ENCODE data around the gene MYF5.
"Not testable (repeated sequence)": the region's sequence is repeated elsewhere in the genome, so short reads cannot be mapped to it uniquely, and the experiment has no call there.

The MYF5 gene

DNA sequence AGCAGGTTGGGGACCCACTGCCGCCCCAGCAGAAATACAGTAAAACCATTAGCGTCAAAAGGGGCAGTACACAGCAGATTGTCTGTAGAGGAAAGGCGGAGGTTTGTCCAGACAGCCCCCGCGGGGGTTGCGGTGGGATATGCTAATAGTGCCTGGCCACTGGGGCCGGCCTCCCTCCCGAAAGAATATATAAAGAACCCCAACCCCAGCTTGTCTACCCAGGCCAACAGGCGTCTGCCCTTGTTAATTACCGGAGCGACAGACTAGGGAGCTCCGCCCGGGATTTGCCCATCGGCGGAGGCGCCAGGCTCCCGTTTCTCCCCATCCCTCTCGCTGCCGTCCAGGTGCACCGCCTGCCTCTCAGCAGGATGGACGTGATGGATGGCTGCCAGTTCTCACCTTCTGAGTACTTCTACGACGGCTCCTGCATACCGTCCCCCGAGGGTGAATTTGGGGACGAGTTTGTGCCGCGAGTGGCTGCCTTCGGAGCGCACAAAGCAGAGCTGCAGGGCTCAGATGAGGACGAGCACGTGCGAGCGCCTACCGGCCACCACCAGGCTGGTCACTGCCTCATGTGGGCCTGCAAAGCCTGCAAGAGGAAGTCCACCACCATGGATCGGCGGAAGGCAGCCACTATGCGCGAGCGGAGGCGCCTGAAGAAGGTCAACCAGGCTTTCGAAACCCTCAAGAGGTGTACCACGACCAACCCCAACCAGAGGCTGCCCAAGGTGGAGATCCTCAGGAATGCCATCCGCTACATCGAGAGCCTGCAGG lies at the start of gene MYF5:
TSS of gene MYF5 (plus strand) at position 217 of the 774 bp plus-strand sequence. CDS start at position 369, 152 bp downstream.
- no peak for DNase-seq (ENCODE audit: low read depth in 3 of 3)

DNA sequence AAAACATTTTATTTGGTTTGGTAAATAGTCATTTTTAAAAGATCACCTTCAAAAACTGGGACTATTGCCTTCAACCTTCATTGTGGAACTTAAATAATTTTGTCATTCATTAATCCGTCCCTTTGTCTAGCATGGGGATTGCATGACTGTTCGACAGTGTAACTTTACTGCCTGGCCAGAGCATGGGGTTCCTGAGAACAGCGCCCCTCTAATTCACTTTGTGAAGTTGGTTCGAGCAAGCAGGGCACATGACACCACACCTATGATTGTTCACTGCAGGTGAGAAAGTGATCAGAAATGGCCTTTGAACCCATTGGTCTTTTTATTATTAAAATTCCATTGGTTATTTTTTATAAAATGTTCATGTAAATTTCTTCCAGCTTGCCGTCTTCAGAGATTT lies 46.5 kb upstream of the MYF5 start:
- DNase-seq (ENCODE audit: low read depth in 3 of 3), result no peak

DNA sequence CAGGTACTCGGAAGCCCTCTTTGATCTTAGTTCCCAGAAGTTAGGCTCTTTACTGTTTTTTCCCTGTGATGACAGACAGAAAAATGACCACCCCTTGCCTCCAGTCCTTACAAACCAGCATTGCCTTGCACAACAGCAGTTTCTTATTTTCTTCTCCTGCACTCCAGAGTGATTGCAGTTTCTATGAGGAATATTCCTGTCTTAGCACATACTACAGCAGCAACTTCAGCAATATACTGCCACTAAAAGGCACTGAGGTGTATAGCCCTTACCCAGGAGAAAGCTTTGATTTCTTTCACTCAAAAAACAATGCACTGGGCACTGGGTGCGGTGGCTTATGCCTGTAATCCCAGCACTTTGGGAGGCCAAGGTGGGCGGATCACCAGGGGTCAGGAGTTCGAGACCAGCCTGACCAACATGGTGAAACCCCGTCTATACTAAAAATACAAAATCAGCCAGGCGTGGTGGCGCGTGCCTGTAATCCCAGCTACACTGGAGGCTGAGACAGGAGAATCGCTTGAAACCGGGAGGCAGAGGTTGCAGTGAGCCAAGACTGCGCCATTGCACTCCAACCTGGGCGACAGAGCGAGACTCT lies 40.6 kb upstream of the MYF5 start:
- not testable (repeated sequence) for DNase-seq (ENCODE audit: low read depth in 3 of 3)

DNA sequence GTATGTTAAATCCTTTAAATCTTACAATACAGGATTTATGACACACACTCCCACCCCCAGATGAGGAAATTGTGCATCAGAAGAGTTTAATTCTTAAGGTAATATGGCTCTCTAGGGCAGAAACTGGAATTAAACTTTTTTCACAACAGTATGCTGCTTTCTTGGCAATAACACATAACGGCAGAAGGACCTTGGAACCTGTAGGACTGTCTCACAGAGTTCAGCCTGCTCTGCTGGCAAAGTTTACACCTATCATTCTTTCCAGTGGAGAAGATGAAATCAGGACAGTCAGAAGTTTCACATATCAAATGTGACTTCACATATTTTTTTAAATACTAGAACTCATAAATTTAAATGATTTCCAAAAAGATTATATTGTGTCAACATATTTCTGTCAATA lies 39.9 kb upstream of the MYF5 start:
- no peak for DNase-seq (ENCODE audit: low read depth in 3 of 3)

- DNase-seq (ENCODE audit: low read depth in 3 of 3), result no peak
Measured at GRCh38 chr12:80677994-80678393, 38.7 kb upstream of the MYF5 start.

DNA sequence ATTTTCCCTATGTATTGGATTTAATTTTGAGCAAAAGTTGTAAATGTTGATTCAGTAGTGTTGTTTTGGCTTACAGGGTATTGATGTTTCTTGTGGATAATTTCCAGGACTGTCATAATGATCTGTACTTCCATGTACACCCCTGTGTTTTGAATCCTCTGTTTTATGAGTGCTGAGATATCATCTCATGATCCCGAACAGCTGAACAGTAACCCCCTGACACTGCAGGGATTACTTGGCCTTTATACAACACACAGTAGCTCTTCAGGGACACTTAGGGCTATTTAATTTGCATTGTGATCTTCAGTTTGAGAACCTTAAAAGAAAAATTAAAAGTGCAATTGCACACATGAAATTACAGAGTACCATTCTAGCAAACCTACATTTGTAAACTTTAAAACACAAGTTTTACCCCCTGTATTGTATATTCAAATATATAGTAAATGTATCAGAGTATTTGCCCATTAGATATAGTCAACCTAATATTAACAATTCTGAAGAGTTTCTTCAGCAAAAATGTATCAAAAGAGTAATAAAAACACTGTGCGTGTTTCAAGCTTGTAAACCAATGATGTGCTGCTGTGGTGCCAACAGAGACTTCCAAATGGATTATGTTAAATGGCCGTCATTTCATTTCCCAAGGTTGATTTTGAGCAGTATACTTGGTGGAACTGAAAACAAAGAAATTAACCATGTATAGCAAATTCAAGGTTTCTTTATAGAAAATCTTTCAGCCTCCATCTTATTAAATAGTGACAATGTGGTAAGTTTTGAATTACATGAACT lies 37.2 kb upstream of the MYF5 start:
- DNase-seq (ENCODE audit: low read depth in 3 of 3), result no peak

DNA sequence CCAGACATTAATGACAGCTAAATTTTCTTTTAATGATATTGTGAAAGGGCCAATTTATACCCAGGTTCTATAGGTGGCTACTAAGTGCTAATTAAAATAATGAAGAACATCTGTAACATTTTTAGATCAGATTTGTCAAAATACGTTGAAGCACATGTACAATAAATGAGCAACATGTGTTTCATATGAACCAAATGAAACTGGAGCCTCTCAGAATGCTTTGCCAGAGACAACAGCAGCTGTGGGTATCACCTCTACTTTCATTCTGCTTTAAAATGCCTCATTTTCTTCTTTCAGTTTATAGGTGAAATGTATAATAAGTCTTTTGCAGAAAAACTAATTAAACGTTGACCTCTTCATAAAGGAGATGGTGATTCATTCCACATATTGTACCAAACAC lies 35.4 kb upstream of the MYF5 start:
- DNase-seq (ENCODE audit: low read depth in 3 of 3), result no peak

DNA sequence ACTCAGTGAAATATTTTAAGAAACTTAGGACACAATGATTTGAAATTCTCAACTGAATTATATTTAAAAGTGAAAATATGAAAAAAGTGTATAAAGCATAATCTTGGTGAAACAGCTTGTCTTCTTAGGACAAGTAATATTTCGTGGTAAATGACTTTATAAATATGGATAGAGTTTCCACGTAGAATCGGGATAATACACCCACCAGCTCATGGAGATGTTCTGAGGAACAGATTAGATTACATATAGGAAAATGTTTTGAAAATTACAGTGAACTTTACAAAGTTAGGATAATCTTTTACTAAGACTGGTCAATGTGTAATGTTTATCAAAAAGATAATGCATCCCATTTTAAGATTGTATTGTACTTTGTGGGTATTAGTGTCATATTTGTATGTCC lies 34.9 kb upstream of the MYF5 start:
- DNase-seq (ENCODE audit: low read depth in 3 of 3), result no peak

GRCh38 chr12:80684077-80684495 lies 32.6 kb upstream of the MYF5 start:
- no peak for DNase-seq (ENCODE audit: low read depth in 3 of 3)

GRCh38 chr12:80690090-80690489 lies 26.6 kb upstream of the MYF5 start:
- DNase-seq (ENCODE audit: low read depth in 3 of 3), result no peak

GRCh38 chr12:80690513-80690912 lies 26.2 kb upstream of the MYF5 start:
- no peak for DNase-seq (ENCODE audit: low read depth in 3 of 3)

- DNase-seq (ENCODE audit: low read depth in 3 of 3), result no peak
Measured at GRCh38 chr12:80692114-80692513, 24.6 kb upstream of the MYF5 start.

GRCh38 chr12:80697270-80697887 lies 19.3 kb upstream of the MYF5 start:
- no peak for DNase-seq (ENCODE audit: low read depth in 3 of 3)

DNA sequence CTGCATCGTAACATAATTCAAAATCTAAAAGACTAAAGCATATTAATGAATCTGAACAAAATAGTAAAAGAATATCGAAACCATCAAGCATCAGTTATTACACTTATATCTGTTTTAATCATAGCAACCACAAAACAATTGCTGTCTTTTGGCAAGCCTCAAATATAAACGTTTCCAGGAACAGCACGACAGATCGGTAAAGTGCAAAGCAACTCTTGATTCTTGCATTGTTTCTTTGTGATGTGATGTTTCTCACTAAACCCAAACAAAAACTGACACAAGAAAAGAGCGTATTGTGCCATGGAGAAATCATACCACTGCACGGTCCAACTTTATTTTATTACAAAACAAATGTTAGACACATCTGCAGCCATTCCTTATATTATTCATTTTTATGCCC lies 18.5 kb upstream of the MYF5 start:
- DNase-seq (ENCODE audit: low read depth in 3 of 3), result no peak

- DNase-seq (ENCODE audit: low read depth in 3 of 3), result no peak
Measured at GRCh38 chr12:80698847-80699542, 17.7 kb upstream of the MYF5 start.

- no peak for DNase-seq (ENCODE audit: low read depth in 3 of 3)
Measured at GRCh38 chr12:80700327-80700726, 16.4 kb upstream of the MYF5 start.

GRCh38 chr12:80701388-80701787 lies 15.3 kb upstream of the MYF5 start:
- DNase-seq (ENCODE audit: low read depth in 3 of 3), result no peak

GRCh38 chr12:80702889-80703805 lies 13.6 kb upstream of the MYF5 start:
- no peak for DNase-seq (ENCODE audit: low read depth in 3 of 3)

DNA sequence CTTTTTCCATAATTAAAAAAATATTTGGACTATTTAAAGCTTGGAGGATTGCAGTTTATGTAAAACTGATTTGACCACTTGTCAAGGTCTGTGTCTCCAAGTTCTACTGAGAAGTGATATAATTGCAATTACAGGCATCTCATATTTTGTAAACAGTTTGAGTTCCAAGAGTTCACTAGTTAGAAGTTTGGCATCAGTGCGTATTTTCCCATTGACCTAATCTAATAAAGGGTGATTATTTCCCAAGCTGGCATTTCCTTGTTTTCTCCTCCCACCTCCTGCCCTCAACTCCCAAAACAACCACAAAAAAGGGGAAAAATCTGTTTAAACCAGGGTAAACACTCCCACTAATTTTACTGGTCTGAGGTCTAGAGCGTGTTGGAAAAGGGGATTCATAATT lies 12.3 kb upstream of the MYF5 start:
- DNase-seq (ENCODE audit: low read depth in 3 of 3), result no peak

DNA sequence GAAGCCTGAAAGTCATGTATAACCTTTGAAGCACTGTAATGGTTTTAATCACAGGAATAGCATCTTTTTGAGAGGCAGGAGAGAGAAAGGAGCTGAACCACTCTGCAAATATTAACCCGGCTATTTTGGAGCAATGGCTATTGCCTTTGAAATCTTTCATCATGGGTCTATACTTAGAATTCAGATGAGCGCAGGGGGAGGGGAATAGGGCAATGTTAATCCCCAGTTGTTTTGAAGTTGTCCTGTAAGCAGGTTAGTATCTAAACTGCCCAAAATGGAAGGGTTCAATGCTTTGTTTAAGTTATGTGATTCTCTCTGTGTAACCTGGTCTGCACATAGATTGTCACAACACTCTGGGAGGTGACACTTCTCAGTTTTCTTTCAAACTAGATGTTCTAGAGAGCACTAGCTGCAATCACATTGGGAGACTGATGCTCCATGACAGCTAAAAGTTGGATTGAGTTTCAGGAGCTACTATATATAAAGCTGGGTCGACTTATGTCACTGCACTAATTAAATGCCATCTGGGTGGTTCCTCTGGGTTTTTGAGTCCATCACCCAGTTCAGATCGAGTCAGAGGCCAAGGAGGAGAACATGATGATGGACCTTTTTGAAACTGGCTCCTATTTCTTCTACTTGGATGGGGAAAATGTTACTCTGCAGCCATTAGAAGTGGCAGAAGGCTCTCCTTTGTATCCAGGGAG lies 9.4 kb upstream of the MYF5 start, which contains the start of gene MYF6:
TSS of gene MYF6 (plus strand) at position 509 of the 704 bp plus-strand sequence. CDS start at position 595, 86 bp downstream.
- DNase-seq (ENCODE audit: low read depth in 3 of 3), result no peak

Measured in stimulated activated CD4-positive, alpha-beta T cell treated with anti-CD3 and anti-CD28 coated beads, TNF-alpha, amount 100 ng/mL, for 4 hours (primary cell).